ENCODE data around the gene ARMC2.

Gene ARMC2

GRCh38 chr6:108944707-108945680, 96.8 kb downstream of the ARMC2 start:
- Histone ChIP-seq H3K9me3 (ENCODE audit: control insufficient read depth in 1 of 2, low read length in 2 of 2) (no peaks in the 10 kb centered on the region), H3K27ac (ENCODE audit: low read length) (peak overlapping the region; percentile 91), H3K4me1 (ENCODE audit: control insufficient read depth in 1 of 2, insufficient read depth in 2 of 2, low read length in 2 of 2) (peaks cover 35 to 38% of the 10 kb centered on the region in 2 donors), H3K4me3 (ENCODE audit: low read depth in 1 of 2, low read length in 2 of 2) (peak overlapping the region; percentile 35 to 55), H3K27me3 (ENCODE audit: low read depth, low read length) (no peaks in the 10 kb centered on the region), H3K36me3 (ENCODE audit: control insufficient read depth in 1 of 2, insufficient read depth in 2 of 2, low read length in 2 of 2) (peaks cover 0 to 8% of the 10 kb centered on the region in 2 donors)

GRCh38 chr6:108945681-108946159, 97.5 kb downstream of the ARMC2 start:
- H3K27ac ChIP-seq (ENCODE audit: low read length), result peak overlapping the region; percentile 91
- H3K36me3 ChIP-seq (ENCODE audit: control insufficient read depth in 1 of 2, insufficient read depth in 2 of 2, low read length in 2 of 2), result peaks cover 0 to 8% of the 10 kb centered on the region in 2 donors
- H3K4me1 ChIP-seq (ENCODE audit: control insufficient read depth in 1 of 2, insufficient read depth in 2 of 2, low read length in 2 of 2), result peaks cover 35 to 38% of the 10 kb centered on the region in 2 donors
- H3K27me3 ChIP-seq (ENCODE audit: low read depth, low read length), result no peaks in the 10 kb centered on the region
- no peaks in the 10 kb centered on the region for H3K9me3 ChIP-seq (ENCODE audit: control insufficient read depth in 1 of 2, low read length in 2 of 2)
- H3K4me3 ChIP-seq (ENCODE audit: low read depth in 1 of 2, low read length in 2 of 2), result peak overlapping the region; percentile 35 to 55

- Histone ChIP-seq H3K9me3 (ENCODE audit: control insufficient read depth in 1 of 2, low read length in 2 of 2) (no peaks in the 10 kb centered on the region), H3K27ac (ENCODE audit: low read length) (peak overlapping the region; percentile 91), H3K4me3 (ENCODE audit: low read depth in 1 of 2, low read length in 2 of 2) (peak overlapping the region in 1 of 2 donors; percentile 6), H3K27me3 (ENCODE audit: low read depth, low read length) (no peaks in the 10 kb centered on the region), H3K4me1 (ENCODE audit: control insufficient read depth in 1 of 2, insufficient read depth in 2 of 2, low read length in 2 of 2) (peaks cover 35 to 45% of the 10 kb centered on the region in 2 donors), H3K36me3 (ENCODE audit: control insufficient read depth in 1 of 2, insufficient read depth in 2 of 2, low read length in 2 of 2) (peaks cover 0 to 8% of the 10 kb centered on the region in 2 donors)
Measured at GRCh38 chr6:108946695-108947094, 98.5 kb downstream of the ARMC2 start.

GRCh38 chr6:108947114-108947854, 99.1 kb downstream of the ARMC2 start:
- Histone ChIP-seq H3K36me3 (ENCODE audit: control insufficient read depth in 1 of 2, insufficient read depth in 2 of 2, low read length in 2 of 2) (peaks cover 0 to 8% of the 10 kb centered on the region in 2 donors), H3K4me1 (ENCODE audit: control insufficient read depth in 1 of 2, insufficient read depth in 2 of 2, low read length in 2 of 2) (peaks cover 35 to 42% of the 10 kb centered on the region in 2 donors), H3K27me3 (ENCODE audit: low read depth, low read length) (no peaks in the 10 kb centered on the region), H3K9me3 (ENCODE audit: control insufficient read depth in 1 of 2, low read length in 2 of 2) (no peaks in the 10 kb centered on the region), H3K27ac (ENCODE audit: low read length) (peak overlapping the region; percentile 91), H3K4me3 (ENCODE audit: low read depth in 1 of 2, low read length in 2 of 2) (peak overlapping the region in 1 of 2 donors; percentile 6)

GRCh38 chr6:108948181-108948661, 100.0 kb downstream of the ARMC2 start:
- Histone ChIP-seq H3K27ac (ENCODE audit: low read length) (peak overlapping the region; percentile 17), H3K9me3 (ENCODE audit: control insufficient read depth in 1 of 2, low read length in 2 of 2) (no peaks in the 10 kb centered on the region), H3K4me3 (ENCODE audit: low read depth in 1 of 2, low read length in 2 of 2) (no peak overlapping the region), H3K36me3 (ENCODE audit: control insufficient read depth in 1 of 2, insufficient read depth in 2 of 2, low read length in 2 of 2) (peaks cover 0 to 8% of the 10 kb centered on the region in 2 donors), H3K27me3 (ENCODE audit: low read depth, low read length) (no peaks in the 10 kb centered on the region), H3K4me1 (ENCODE audit: control insufficient read depth in 1 of 2, insufficient read depth in 2 of 2, low read length in 2 of 2) (peaks cover 35 to 41% of the 10 kb centered on the region in 2 donors)

GRCh38 chr6:108951351-108951953, 103.2 kb downstream of the ARMC2 start:
- Histone ChIP-seq H3K9me3 (ENCODE audit: control insufficient read depth in 1 of 2, low read length in 2 of 2) (no peaks in the 10 kb centered on the region), H3K36me3 (ENCODE audit: control insufficient read depth in 1 of 2, insufficient read depth in 2 of 2, low read length in 2 of 2) (no peaks in the 10 kb centered on the region), H3K4me1 (ENCODE audit: control insufficient read depth in 1 of 2, insufficient read depth in 2 of 2, low read length in 2 of 2) (peaks cover 10 to 22% of the 10 kb centered on the region in 2 donors), H3K27ac (ENCODE audit: low read length) (peak overlapping the region; percentile 33), H3K27me3 (ENCODE audit: low read depth, low read length) (no peaks in the 10 kb centered on the region), H3K4me3 (ENCODE audit: low read depth in 1 of 2, low read length in 2 of 2) (no peak overlapping the region)

- Histone ChIP-seq H3K4me1 (ENCODE audit: control insufficient read depth in 1 of 2, insufficient read depth in 2 of 2, low read length in 2 of 2) (peaks cover 0 to 11% of the 10 kb centered on the region in 2 donors), H3K27ac (ENCODE audit: low read length) (no peak overlapping the region), H3K36me3 (ENCODE audit: control insufficient read depth in 1 of 2, insufficient read depth in 2 of 2, low read length in 2 of 2) (no peaks in the 10 kb centered on the region), H3K27me3 (ENCODE audit: low read depth, low read length) (no peaks in the 10 kb centered on the region), H3K4me3 (ENCODE audit: low read depth in 1 of 2, low read length in 2 of 2) (no peak overlapping the region), H3K9me3 (ENCODE audit: control insufficient read depth in 1 of 2, low read length in 2 of 2) (no peaks in the 10 kb centered on the region)
Measured at GRCh38 chr6:108952776-108953486, 104.7 kb downstream of the ARMC2 start.

GRCh38 chr6:108953681-108954080, 105.5 kb downstream of the ARMC2 start:
- no peak overlapping the region for H3K27ac ChIP-seq (ENCODE audit: low read length)
- H3K36me3 ChIP-seq (ENCODE audit: control insufficient read depth in 1 of 2, insufficient read depth in 2 of 2, low read length in 2 of 2), result no peaks in the 10 kb centered on the region
- no peaks in the 10 kb centered on the region for H3K27me3 ChIP-seq (ENCODE audit: low read depth, low read length)
- no peak overlapping the region for H3K4me3 ChIP-seq (ENCODE audit: low read depth in 1 of 2, low read length in 2 of 2)
- peaks cover 5 to 10% of the 10 kb centered on the region in 2 donors for H3K4me1 ChIP-seq (ENCODE audit: control insufficient read depth in 1 of 2, insufficient read depth in 2 of 2, low read length in 2 of 2)
- H3K9me3 ChIP-seq (ENCODE audit: control insufficient read depth in 1 of 2, low read length in 2 of 2), result no peaks in the 10 kb centered on the region

- Histone ChIP-seq H3K9me3 (ENCODE audit: control insufficient read depth in 1 of 2, low read length in 2 of 2) (no peaks in the 10 kb centered on the region), H3K4me1 (ENCODE audit: control insufficient read depth in 1 of 2, insufficient read depth in 2 of 2, low read length in 2 of 2) (peaks cover 8 to 10% of the 10 kb centered on the region in 2 donors), H3K27ac (ENCODE audit: low read length) (no peak overlapping the region), H3K27me3 (ENCODE audit: low read depth, low read length) (no peaks in the 10 kb centered on the region), H3K4me3 (ENCODE audit: low read depth in 1 of 2, low read length in 2 of 2) (no peak overlapping the region), H3K36me3 (ENCODE audit: control insufficient read depth in 1 of 2, insufficient read depth in 2 of 2, low read length in 2 of 2) (no peaks in the 10 kb centered on the region)
Measured at GRCh38 chr6:108955329-108955949, 107.2 kb downstream of the ARMC2 start.

GRCh38 chr6:108957221-108957620, 109.0 kb downstream of the ARMC2 start:
- Histone ChIP-seq H3K27me3 (ENCODE audit: low read depth, low read length) (no peaks in the 10 kb centered on the region), H3K4me1 (ENCODE audit: control insufficient read depth in 1 of 2, insufficient read depth in 2 of 2, low read length in 2 of 2) (peaks cover 10 to 17% of the 10 kb centered on the region in 2 donors), H3K9me3 (ENCODE audit: control insufficient read depth in 1 of 2, low read length in 2 of 2) (no peaks in the 10 kb centered on the region), H3K4me3 (ENCODE audit: low read depth in 1 of 2, low read length in 2 of 2) (no peak overlapping the region), H3K27ac (ENCODE audit: low read length) (no peak overlapping the region), H3K36me3 (ENCODE audit: control insufficient read depth in 1 of 2, insufficient read depth in 2 of 2, low read length in 2 of 2) (no peaks in the 10 kb centered on the region)

All from muscle layer of duodenum (tissue), 2 donors.